ENCODE data around the gene ZNF287.
"Not testable (repeated sequence)": the region's sequence is repeated elsewhere in the genome, so short reads cannot be mapped to it uniquely, and the experiment has no call there.

Gene ZNF287

GRCh38 chr17:16529906-16530305 is 39.1 kb downstream of the ZNF287 start:
- Mint-ChIP-seq H3K27me3 (peaks cover 48% of the 10 kb centered on the region), H3K36me3 (no peaks in the 10 kb centered on the region), H3K4me3 (no peak overlapping the region), H3K9me3 (peaks cover 3% of the 10 kb centered on the region), H3K4me1 (peaks cover 2% of the 10 kb centered on the region), H3K27ac (no peak overlapping the region)
- no peak for ATAC-seq

DNA sequence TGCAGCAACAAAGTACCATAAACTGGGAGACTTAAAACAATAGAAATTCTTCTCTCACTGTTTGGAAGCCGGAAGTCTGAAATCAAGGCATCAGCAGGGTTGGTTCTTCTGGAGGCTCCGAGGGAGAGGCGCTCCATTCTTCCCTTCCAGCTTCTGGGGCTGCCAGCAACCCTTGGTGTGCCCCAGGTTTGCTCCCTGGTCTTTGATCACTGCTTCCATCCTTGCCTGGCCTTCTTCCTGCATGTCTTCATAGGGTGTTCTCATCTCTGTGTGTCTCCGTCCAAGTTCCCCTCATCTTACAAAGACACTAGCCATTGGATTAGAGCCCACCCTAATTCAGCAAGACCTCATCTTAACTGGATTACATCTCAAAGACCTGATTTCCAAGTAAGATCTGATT is 41.7 kb downstream of the ZNF287 start:
- no peaks in the 10 kb centered on the region for H3K9me3 Mint-ChIP-seq
- no peaks in the 10 kb centered on the region for H3K36me3 Mint-ChIP-seq
- ATAC-seq, result no peak
- H3K4me1 Mint-ChIP-seq, result no peaks in the 10 kb centered on the region
- H3K4me3 Mint-ChIP-seq, result no peak overlapping the region
- H3K27ac Mint-ChIP-seq, result no peak overlapping the region
- peaks cover 58% of the 10 kb centered on the region for H3K27me3 Mint-ChIP-seq

- peaks cover 61% of the 10 kb centered on the region for H3K27me3 Mint-ChIP-seq
- H3K4me3 Mint-ChIP-seq, H3K9me3 Mint-ChIP-seq, H3K27ac Mint-ChIP-seq, H3K36me3 Mint-ChIP-seq, H3K4me1 Mint-ChIP-seq, ATAC-seq: not testable (repeated sequence)
These were observed 43.4 kb downstream of the ZNF287 start for GRCh38 chr17:16525556-16525955.

DNA sequence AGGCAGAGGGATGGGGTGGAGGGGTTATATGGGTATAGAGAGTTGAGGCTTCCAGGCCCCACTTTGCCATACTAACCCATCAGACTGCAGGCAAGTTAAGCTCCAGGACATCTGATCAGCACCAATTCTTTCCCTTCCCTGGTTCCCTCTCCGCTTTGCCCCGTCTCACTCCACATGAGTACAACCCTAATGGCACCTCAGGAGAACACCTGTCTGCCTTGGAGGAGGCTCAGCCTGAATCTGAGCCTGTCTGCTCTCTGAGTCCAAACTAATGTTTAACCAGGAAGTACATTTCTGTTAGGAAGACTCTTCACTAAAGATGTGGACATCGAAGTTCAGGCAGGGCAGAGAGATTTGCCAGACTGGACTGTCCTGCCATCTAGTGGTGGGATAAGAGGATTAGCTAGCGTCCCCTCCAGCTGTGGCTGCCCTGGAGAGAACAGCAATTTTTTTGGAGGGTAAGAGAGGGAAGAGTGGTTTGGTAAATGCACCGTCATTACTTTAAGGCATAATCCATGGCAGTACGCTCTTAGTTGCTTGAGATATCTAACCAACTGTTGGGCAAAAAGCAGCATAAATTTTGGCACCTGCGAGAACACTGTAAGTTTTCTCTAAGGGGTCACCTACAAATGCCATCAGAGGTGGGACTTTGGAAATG is 47.8 kb downstream of the ZNF287 start:
- Mint-ChIP-seq H3K4me3 (no peak overlapping the region), H3K27ac (no peak overlapping the region)

DNA sequence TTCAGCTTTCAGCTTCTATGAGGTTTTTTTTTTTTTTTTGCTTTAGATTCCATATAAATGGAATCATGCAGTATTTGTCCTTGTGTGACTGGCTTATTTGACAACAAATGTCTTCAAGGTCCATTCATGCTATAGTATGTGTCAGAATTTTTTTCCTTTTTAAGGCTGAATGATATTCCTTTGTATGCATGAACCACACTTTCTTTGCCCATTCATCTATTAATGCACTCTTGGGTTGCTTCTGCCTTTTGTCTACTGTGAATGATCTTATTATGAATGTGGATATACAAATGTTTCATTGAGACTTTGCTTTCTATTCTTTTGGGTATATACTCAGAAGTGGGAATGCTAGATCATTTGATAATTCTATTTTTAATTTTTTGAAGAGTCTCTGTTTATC is 50.0 kb downstream of the ZNF287 start:
- Mint-ChIP-seq H3K4me1 (peaks cover 6% of the 10 kb centered on the region), H3K4me3 (no peak overlapping the region), H3K27ac (no peak overlapping the region), H3K27me3 (peaks cover 86% of the 10 kb centered on the region), H3K9me3 (no peaks in the 10 kb centered on the region), H3K36me3 (no peaks in the 10 kb centered on the region)
- ATAC-seq, result no peak

More for the DNA sequence above, 47.8 kb downstream of the ZNF287 start:
- peak; percentile 89 for ATAC-seq
- H3K27me3 Mint-ChIP-seq, result peaks cover 68% of the 10 kb centered on the region
- H3K4me1 Mint-ChIP-seq, result peaks cover 6% of the 10 kb centered on the region
- no peaks in the 10 kb centered on the region for H3K36me3 Mint-ChIP-seq
- no peaks in the 10 kb centered on the region for H3K9me3 Mint-ChIP-seq

- Mint-ChIP-seq H3K9me3 (no peaks in the 10 kb centered on the region), H3K27me3 (peaks cover 86% of the 10 kb centered on the region), H3K4me3 (no peak overlapping the region), H3K4me1 (peaks cover 7% of the 10 kb centered on the region), H3K36me3 (no peaks in the 10 kb centered on the region), H3K27ac (no peak overlapping the region)
- ATAC-seq, result no peak
These were observed 51.5 kb downstream of the ZNF287 start for GRCh38 chr17:16517477-16517876.

DNA sequence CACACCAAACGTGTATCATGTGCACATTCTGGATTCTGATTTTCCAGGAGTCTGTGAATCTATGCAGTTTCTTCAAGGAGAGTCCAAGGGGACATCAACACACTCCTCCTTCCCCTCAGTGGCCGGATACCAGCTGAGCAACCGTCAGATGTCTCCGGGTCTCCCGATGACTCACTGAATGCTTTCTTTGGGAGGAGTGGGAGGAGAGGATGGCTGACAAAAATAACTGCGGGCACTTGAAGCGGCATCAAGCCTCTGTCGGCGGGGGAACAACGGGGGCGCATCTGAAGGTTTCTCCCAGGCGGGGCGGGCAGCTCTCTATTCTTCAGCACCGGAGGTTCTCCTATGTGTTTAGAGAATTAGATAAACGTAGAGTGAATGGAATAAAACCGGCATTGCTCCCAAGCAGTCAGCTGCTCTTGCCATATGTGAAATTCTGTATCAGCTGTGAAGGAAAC is 52.4 kb downstream of the ZNF287 start:
- peaks cover 78% of the 10 kb centered on the region for H3K27me3 Mint-ChIP-seq
- no peaks in the 10 kb centered on the region for H3K9me3 Mint-ChIP-seq
- H3K36me3 Mint-ChIP-seq, result no peaks in the 10 kb centered on the region
- no peak for ATAC-seq
- no peak overlapping the region for H3K27ac Mint-ChIP-seq
- H3K4me1 Mint-ChIP-seq, result peaks cover 14% of the 10 kb centered on the region
- H3K4me3 Mint-ChIP-seq, result no peak overlapping the region

DNA sequence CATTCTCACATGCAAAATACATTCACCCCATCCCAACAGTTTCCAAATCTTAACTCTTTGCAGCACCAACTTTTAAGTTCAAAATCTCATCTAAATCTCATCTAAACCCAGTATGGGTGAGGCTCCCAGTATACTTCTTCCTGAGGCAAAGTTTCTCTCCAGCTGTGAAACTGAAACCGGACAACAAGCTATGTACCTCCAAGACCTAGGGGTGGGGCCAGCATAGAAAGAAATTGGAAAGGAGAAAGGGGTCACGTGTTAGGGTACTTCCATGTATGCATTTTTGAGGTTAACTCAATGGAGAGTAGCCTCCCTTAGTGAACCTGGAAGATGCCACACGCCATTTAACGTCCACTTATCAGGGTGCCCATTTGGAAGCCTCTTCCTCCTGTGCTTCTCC is 53.1 kb downstream of the ZNF287 start:
- no peaks in the 10 kb centered on the region for H3K36me3 Mint-ChIP-seq
- peaks cover 8% of the 10 kb centered on the region for H3K4me1 Mint-ChIP-seq
- H3K27me3 Mint-ChIP-seq, result peaks cover 71% of the 10 kb centered on the region
- no peaks in the 10 kb centered on the region for H3K9me3 Mint-ChIP-seq
- H3K27ac Mint-ChIP-seq, result no peak overlapping the region
- no peak overlapping the region for H3K4me3 Mint-ChIP-seq
- no peak for ATAC-seq

- Mint-ChIP-seq H3K27ac (no peak overlapping the region), H3K27me3 (peaks cover 55% of the 10 kb centered on the region), H3K4me1 (peaks cover 7% of the 10 kb centered on the region), H3K36me3 (no peaks in the 10 kb centered on the region), H3K4me3 (no peak overlapping the region), H3K9me3 (no peaks in the 10 kb centered on the region)
- ATAC-seq, result no peak
These were observed 55.1 kb downstream of the ZNF287 start for GRCh38 chr17:16513873-16514272.

DNA sequence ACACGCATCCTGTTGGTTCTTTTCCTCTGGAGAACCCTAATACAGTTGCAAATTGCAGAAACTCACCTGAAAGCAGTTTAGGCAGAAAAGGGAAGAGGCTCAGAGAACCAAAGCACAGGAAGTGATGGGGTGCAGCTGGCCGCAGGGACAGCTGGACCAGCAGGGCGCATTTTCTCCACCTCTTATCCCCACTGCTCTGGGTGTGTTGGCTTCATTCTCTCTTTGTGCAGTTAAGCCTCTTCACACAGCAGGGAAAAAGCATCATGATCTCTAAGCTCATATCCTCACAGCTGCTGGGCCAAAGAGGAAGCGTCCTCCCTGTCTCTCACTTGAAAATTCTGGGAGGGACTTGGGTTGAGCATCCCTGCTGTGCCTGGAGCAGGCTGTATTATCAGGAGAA is 57.0 kb downstream of the ZNF287 start:
- H3K36me3 Mint-ChIP-seq, result no peaks in the 10 kb centered on the region
- H3K4me3 Mint-ChIP-seq, result no peak overlapping the region
- peaks cover 38% of the 10 kb centered on the region for H3K27me3 Mint-ChIP-seq
- H3K27ac Mint-ChIP-seq, result no peak overlapping the region
- H3K4me1 Mint-ChIP-seq, result peaks cover 7% of the 10 kb centered on the region
- no peaks in the 10 kb centered on the region for H3K9me3 Mint-ChIP-seq
- ATAC-seq, result no peak

DNA sequence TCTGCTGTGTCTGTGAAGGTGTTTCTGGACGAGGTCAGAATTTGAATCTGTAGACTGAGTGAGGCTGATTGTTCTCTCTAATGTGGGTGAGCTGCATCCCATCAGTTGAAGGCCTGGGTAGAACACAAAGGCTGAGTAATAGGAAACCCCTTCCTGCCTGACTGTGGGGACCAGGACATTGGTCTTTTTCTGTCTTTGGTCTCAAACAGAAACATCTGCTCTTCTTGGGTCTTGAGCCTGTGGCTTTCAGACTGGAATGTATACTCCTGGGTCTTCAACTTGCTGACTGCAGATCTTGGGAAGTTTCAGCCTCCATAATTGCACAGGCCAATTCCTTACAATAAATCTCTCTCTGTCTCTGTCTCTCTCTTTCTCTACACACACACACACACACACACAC is 57.4 kb downstream of the ZNF287 start:
- no peak for ATAC-seq
- no peaks in the 10 kb centered on the region for H3K36me3 Mint-ChIP-seq
- no peak overlapping the region for H3K27ac Mint-ChIP-seq
- H3K9me3 Mint-ChIP-seq, result no peaks in the 10 kb centered on the region
- H3K27me3 Mint-ChIP-seq, result peaks cover 33% of the 10 kb centered on the region
- H3K4me3 Mint-ChIP-seq, result no peak overlapping the region
- H3K4me1 Mint-ChIP-seq, result peaks cover 7% of the 10 kb centered on the region

- no peak overlapping the region for H3K4me3 Mint-ChIP-seq
- H3K4me1 Mint-ChIP-seq, result peaks cover 7% of the 10 kb centered on the region
- no peak for ATAC-seq
- peaks cover 17% of the 10 kb centered on the region for H3K27me3 Mint-ChIP-seq
- no peak overlapping the region for H3K27ac Mint-ChIP-seq
- H3K9me3 Mint-ChIP-seq, result no peaks in the 10 kb centered on the region
- H3K36me3 Mint-ChIP-seq, result no peaks in the 10 kb centered on the region
These were observed 61.0 kb downstream of the ZNF287 start for GRCh38 chr17:16507918-16508533.

GRCh38 chr17:16506188-16506587 is 62.8 kb downstream of the ZNF287 start:
- no peak for ATAC-seq
- Mint-ChIP-seq H3K4me3 (no peak overlapping the region), H3K4me1 (no peaks in the 10 kb centered on the region)

DNA sequence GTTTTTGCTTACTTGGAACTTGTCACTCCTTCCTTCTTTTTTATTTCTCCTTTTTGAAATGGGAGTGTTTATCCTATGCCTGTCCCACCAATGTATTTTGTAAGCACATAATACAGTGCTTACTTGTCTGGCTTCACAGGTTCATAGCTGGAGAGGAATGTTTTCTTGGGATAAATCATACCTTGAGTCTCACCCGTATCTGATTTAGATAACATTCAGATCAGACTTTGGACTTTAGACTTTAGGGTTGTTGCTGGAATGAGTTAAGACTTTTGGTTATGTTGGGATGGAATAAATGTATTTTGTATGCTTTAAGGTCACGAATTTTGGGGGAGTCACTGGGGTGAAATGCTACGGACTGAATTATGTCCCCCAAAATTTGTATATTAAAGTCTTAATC is 64.0 kb downstream of the ZNF287 start:
- ATAC-seq, result no peak
- no peaks in the 10 kb centered on the region for H3K4me1 Mint-ChIP-seq

More at GRCh38 chr17:16506188-16506587, 62.8 kb downstream of the ZNF287 start:
- Mint-ChIP-seq H3K36me3 (no peaks in the 10 kb centered on the region), H3K27me3 (peaks cover 17% of the 10 kb centered on the region), H3K27ac (no peak overlapping the region), H3K9me3 (no peaks in the 10 kb centered on the region)

More for the DNA sequence above, 64.0 kb downstream of the ZNF287 start:
- Mint-ChIP-seq H3K4me3 (no peak overlapping the region), H3K9me3 (no peaks in the 10 kb centered on the region), H3K27me3 (peaks cover 17% of the 10 kb centered on the region), H3K27ac (no peak overlapping the region), H3K36me3 (no peaks in the 10 kb centered on the region)

Measured in stimulated activated memory B cell treated with anti-CD40 and anti-IgM and Interleukin-4, amounts not matched to agents 10 μg/mL and 1 μg/mL and 100 μg/mL, for 72 hours (primary cell).